Mucosa of stomach (tissue), 1 donor: Measurements from ENCODE around the gene SQSTM1.

ENCODE experiments used
- H3K27me3 ChIP-seq: one replicate; pipeline ENCODE4 v1.7.0; 2013; ENCODE audit warnings: mild to moderate bottlenecking, low read length; ENCODE audit not compliant: control insufficient read depth, insufficient read depth
- H3K36me3 ChIP-seq: one replicate; pipeline ENCODE4 v1.7.0; 2013; ENCODE audit warnings: low read length; ENCODE audit not compliant: control insufficient read depth, insufficient read depth
- H3K4me1 ChIP-seq: one replicate; pipeline ENCODE4 v1.7.0; 2013; ENCODE audit warnings: mild to moderate bottlenecking, low read length; ENCODE audit not compliant: control insufficient read depth, insufficient read depth
- H3K4me3 ChIP-seq: one replicate; pipeline ENCODE4 v1.7.0; 2013; ENCODE audit warnings: low read length
- H3K9ac ChIP-seq: one replicate; pipeline ENCODE4 v1.7.0; 2013; ENCODE audit warnings: mild to moderate bottlenecking, low read length, moderate library complexity
- H3K9me3 ChIP-seq: one replicate; pipeline ENCODE4 v1.7.0; 2013; ENCODE audit warnings: mild to moderate bottlenecking, low read length, moderate library complexity; ENCODE audit not compliant: control insufficient read depth
- donor health status: Pancreatic carcinoma.

Gene SQSTM1

DNA sequence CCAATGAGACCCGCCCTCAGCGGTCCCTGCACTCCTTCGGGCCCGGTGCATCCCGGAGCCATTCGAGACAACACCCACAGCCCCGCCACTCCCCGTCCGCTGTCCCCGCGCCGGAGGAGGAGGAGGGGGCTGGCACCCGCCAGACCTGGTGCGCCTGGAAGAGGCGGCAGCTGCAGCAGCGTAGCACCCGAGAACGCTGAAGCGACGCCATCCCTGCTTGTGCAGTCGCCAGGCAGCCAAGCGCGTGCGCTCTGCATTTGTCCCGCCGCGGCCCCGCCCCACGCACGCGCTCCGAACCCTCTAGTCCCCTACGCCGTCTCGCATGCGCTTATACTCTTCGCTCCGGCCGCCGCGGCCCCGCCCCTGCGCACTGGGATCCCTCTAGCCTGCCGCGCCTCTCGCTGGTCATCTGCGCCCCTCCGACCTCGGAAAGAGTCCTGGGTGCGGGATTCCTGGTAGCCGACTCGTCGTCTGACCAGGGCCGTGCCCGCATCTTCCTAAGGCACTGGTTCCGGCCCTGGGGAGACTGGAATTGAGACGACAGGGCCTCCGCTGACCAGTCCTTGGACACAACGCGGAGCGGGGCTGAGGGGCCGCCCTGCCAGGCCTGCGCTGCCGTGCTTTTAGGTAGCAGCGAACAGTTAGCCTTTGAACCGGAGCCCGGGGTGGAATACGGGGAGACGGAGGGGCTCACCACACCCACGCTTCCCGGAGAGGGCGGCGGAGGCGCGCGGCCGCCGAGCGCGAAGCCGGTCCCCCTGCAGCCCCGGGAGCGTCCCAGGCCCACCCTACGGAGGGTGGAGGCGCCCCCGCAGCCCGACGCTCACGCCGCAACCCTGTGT is 38.1 kb downstream of the SQSTM1 start, which contains the start of gene MRNIP:
Gene MRNIP, minus strand, starts transcription at position 232 of the 842 bp plus-strand sequence. Its CDS starts 21 bp downstream, at position 211.
- Histone ChIP-seq H3K9me3 (no peaks in the 10 kb centered on the region), H3K9ac (peak within 1 kb of the TSS; percentile 74), H3K27me3 (no peaks in the 10 kb centered on the region), H3K4me3 (peak within 1 kb of the TSS; percentile 90), H3K36me3 (no peaks in the 10 kb centered on the region), H3K4me1 (no peaks in the 10 kb centered on the region)

DNA sequence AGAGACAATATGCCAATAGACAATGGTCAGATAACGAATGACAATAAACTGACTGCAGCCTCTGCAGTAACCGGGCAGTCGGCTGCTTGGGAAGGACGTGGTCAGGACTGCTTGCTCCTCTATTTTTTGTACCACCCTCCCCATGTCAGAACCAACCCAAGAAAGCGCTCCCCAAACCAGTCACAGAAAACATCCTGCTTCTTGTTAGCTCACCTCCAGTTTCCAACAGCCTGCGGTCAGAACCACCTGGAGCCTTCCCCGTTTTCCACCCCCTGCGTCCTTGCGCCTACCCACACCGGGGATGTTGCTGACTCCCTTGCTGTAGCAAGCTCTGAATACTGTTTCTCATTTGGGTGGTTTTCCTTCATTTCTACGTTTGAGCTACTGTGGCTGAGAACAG is 39.6 kb downstream of the SQSTM1 start:
- H3K9me3 ChIP-seq, result no peaks in the 10 kb centered on the region
- no peaks in the 10 kb centered on the region for H3K4me1 ChIP-seq
- no peak overlapping the region for H3K4me3 ChIP-seq
- H3K27me3 ChIP-seq, result no peaks in the 10 kb centered on the region
- no peak overlapping the region for H3K9ac ChIP-seq
- no peaks in the 10 kb centered on the region for H3K36me3 ChIP-seq

DNA sequence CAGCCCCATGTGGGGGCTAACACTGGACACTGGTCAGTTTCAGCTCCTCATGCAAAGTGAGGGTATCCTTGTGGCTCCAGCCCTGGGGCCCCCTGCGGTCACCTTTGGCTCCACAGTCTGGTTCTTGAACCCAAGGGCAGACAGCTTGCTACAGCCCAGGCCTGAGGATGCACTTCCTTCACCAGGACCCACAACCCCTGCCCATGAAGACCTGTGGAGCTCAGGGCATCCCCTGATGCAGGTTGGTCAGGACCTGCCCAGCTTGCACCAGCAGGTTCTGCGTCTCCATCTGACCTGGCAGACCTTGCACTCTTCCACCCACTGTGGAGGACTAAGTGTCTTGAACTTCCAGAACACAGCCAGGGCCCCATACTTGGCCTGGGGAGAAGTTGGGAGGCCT is 41.6 kb downstream of the SQSTM1 start:
- Histone ChIP-seq H3K9ac (no peak overlapping the region), H3K27me3 (no peaks in the 10 kb centered on the region), H3K9me3 (no peaks in the 10 kb centered on the region), H3K4me3 (no peak overlapping the region), H3K4me1 (no peaks in the 10 kb centered on the region), H3K36me3 (no peaks in the 10 kb centered on the region)

DNA sequence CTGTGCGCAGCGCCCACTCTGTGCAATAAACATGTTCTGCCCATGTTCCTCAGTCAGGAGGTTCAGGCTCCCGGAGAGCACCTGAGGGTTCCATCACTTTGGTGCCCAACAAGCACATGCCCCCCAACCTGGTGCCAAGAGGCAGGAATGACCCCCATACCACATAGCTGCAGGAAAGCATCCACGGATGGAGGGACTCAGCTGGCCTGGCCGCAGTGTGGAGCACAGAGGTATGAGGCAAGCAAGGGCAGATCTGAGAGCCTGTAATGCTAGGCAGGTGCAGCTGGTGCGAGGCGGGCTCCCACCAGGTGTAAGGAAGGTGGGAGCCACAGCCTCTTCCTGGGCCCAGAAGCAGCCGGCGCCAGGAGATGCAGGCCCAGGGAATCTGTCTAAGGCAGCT is 42.2 kb downstream of the SQSTM1 start:
- Histone ChIP-seq H3K4me3 (no peak overlapping the region), H3K36me3 (no peaks in the 10 kb centered on the region), H3K9me3 (no peaks in the 10 kb centered on the region)

DNA sequence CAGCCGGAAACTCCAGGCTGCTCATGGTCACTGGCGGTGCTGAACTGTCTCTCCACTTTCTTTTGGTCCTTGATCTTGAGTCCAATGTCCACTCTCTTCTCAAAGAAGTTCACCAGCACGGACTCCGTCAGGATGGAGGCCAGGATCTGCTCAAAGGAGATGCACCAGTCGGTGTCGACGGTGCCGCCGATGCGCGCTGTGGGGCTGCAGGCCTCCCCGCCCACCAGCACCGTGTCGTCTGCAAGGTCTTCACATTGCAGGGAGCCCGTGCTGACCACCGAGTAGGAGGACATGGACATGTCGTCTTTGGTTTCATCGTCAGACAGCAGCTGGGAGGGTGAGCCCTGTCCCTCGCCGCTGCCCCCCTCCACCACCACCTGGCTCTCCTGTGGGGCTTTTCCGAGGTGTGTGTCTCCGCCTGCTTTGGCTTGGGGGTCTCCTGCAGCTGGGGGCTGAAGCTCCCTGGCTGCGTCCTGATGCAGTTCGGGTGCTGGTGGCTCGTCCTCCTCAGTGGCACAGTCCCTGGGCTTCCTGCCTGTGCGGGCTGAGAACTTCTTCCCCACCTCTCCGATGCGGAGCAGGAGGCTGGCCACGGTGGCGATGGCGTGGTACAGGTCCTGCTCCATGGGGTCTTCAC is 42.9 kb downstream of the SQSTM1 start:
- H3K9me3 ChIP-seq, result no peaks in the 10 kb centered on the region
- no peaks in the 10 kb centered on the region for H3K36me3 ChIP-seq
- H3K27me3 ChIP-seq, result no peaks in the 10 kb centered on the region
- no peak overlapping the region for H3K9ac ChIP-seq
- H3K4me1 ChIP-seq, result no peaks in the 10 kb centered on the region
- H3K4me3 ChIP-seq, result no peak overlapping the region

More for the DNA sequence above, 42.2 kb downstream of the SQSTM1 start:
- Histone ChIP-seq H3K4me1 (no peaks in the 10 kb centered on the region), H3K9ac (no peak overlapping the region), H3K27me3 (no peaks in the 10 kb centered on the region)

DNA sequence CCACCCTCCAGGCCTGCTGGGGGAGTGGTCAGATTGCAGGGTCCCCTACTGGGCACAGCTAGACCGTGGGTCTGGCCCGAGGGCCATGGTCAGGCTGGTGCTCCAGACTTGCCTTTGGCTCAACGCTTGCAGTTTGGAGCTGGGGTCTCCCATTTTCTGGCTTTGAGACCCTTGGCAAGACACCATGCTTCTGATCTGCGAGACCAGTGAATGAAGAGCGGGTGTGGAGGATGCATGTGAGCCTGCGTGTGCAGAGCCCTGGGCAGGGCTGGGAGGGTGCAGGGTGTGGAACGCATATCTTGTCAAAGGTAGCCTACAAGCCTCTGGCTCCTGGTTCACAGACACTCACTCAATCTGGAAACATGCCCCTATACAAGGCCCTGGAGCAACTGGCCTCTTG is 44.0 kb downstream of the SQSTM1 start:
- Histone ChIP-seq H3K9me3 (no peaks in the 10 kb centered on the region), H3K36me3 (no peaks in the 10 kb centered on the region), H3K9ac (no peak overlapping the region), H3K4me3 (no peak overlapping the region), H3K27me3 (no peaks in the 10 kb centered on the region), H3K4me1 (no peaks in the 10 kb centered on the region)

DNA sequence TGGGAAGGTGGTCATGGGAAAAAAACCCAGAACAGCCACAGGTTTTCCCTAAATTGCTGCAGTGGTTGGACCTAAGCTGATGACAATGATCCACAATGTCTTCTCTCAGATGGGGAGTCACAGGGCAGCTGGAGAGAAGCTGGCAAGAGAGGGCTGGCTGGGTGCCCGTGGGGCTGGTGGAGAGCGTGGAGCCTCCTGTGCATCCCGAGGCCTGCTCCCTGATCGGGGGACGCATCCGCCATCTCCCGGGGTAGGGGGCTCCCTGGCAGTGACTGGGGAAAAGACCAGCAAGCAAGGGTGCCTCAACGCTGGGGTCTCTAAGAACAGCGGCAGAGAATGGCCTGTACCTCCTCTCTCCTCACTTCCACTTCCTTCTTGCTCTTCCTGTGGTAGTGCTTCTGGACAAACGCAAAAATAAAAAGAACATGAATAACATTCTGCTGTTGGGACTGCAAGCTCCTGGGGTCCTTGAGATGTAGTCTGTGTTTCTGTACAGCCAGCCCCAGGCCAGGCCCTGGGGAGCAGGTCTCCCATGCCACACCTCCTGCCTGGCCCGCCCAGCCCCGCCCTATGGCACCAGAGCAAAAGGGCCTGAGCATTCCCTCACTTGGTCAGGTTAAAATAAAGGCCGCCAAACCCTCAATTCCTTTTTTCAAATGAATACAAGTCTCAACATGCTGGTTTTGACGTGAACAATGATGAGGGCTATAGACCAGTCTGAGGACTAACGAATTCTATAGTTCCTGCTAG is 45.0 kb downstream of the SQSTM1 start:
- Histone ChIP-seq H3K36me3 (no peaks in the 10 kb centered on the region), H3K4me3 (no peak overlapping the region), H3K4me1 (no peaks in the 10 kb centered on the region), H3K27me3 (no peaks in the 10 kb centered on the region), H3K9ac (no peak overlapping the region), H3K9me3 (no peaks in the 10 kb centered on the region)

DNA sequence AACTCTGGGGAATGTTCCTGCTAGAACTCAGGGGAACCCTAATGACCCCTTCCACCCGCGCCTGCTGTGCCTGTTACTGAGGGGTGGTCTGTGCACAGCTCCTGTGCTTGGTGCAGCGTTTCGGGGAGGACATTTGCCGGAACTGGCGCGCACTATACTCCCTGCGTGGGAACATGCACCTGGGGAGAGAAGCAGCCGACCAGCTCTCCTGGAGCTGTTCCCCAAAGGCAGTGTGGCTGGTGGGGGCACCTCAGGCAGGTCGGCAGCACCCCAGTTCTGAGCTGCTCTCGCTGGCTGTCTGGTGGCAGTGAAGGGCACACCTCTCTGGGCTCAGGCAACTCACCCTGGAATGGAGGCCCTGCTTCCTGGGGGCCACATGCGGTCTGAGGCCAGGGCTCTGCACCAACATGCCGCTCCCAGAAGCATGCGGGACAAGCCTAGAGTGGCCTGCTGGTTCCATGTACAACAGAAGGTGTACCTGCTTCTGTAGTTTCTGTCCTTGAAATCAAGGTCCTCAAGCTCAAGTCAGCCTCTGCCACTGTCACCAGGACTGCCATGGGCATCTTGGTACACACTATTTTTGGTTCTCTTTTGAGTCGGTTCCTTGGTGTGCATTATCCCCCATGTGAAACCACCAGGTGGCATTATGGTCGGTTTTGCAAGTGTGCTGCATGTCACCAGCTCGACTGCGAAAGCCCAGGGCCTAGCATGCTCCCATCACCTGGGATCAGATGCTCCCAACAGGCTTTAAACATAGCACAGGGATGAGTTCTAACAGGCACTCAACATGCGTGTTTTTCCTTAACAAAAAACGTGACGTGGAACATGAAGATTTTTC is 45.8 kb downstream of the SQSTM1 start:
- no peak overlapping the region for H3K4me3 ChIP-seq
- H3K4me1 ChIP-seq, result no peaks in the 10 kb centered on the region
- H3K36me3 ChIP-seq, result no peaks in the 10 kb centered on the region
- H3K27me3 ChIP-seq, result no peaks in the 10 kb centered on the region
- H3K9me3 ChIP-seq, result no peaks in the 10 kb centered on the region
- H3K9ac ChIP-seq, result no peak overlapping the region

DNA sequence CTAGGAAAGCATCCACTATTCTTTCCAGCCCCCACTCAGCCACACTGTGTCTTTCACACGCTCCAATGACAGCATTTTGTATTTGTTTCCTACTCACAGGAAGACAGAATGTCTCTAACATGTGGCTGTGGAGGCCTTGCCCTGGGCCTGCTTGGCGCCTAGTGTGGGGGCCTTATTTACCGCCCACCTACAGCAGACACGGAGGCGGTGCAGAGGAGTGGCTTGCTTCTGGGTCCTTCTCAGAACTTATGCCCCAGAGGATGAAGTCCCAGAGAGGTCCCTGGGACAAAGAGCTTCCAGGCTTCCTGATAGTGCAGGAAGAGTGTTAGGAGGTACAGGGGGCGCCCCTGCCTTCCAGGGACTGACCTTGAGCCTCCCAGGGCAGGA is 46.4 kb downstream of the SQSTM1 start:
- Histone ChIP-seq H3K27me3 (no peaks in the 10 kb centered on the region), H3K4me1 (no peaks in the 10 kb centered on the region), H3K4me3 (no peak overlapping the region), H3K9ac (no peak overlapping the region), H3K9me3 (no peaks in the 10 kb centered on the region), H3K36me3 (no peaks in the 10 kb centered on the region)

DNA sequence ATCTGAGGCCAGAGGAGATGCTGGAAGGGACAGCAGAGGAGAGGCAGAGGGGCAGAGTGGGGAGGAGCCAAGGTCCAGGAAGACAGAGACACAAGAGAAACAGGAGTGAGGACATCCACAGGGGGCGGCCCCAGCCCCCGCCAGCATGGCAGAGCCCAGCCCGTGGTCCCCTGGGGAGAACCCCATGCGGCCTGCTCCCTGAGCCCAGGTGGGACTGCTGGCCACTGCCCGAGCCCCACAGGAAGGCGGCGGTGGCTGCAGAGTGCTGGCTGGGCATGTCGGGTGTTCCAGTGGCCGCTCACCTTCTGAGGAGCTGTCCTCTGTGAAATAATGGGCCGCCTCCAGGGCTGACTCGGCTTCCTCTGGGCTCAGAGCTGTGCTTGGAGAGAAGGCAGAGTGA is 46.8 kb downstream of the SQSTM1 start:
- no peak overlapping the region for H3K4me3 ChIP-seq
- H3K36me3 ChIP-seq, result no peaks in the 10 kb centered on the region
- no peaks in the 10 kb centered on the region for H3K4me1 ChIP-seq
- H3K9me3 ChIP-seq, result no peaks in the 10 kb centered on the region
- no peak overlapping the region for H3K9ac ChIP-seq
- H3K27me3 ChIP-seq, result no peaks in the 10 kb centered on the region

DNA sequence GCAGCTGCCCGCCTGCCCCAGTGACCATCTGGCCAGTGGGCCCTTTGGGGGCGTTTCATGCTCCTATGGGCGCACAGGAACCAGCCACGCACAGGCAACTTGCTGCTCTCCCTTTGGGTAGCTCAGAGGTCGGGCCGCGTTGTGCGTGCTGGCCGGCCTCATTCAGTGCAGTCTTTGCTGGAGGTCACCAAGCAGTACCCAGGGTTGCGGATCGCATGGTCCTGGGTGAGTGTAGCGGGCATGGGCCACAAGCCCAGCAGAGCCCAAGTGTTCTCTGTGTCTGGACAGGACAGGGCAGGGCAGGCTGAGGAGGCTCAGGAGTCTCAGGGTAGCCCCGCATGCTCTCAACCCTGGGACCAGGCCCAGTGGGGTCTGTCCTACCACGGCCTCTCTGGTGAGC is 47.8 kb downstream of the SQSTM1 start:
- Histone ChIP-seq H3K36me3 (no peaks in the 10 kb centered on the region), H3K9ac (no peak overlapping the region), H3K27me3 (no peaks in the 10 kb centered on the region), H3K4me1 (no peaks in the 10 kb centered on the region), H3K9me3 (no peaks in the 10 kb centered on the region), H3K4me3 (no peak overlapping the region)
